Omental fat pad (tissue), 4 donors: ENCODE data around the gene KLK12. TPM values are rescaled to one million over a fixed set of nuclear protein-coding genes. Genes with fewer than 3 reads are reported as not detected.

Experiments
- ATAC-seq: fragments of 150-250 bp; one replicate; pipeline ENCODE4 v1.9.1; 2016; ENCODE audit warnings: mild to moderate bottlenecking, moderate library complexity; ENCODE audit not compliant: low FRiP score
- DNase-seq: peaks from one replicate; pipeline ENCODE4 v3.0.0-alpha.2; 2019; ENCODE audit warnings: low spot score
- CTCF ChIP-seq, 3 donors: fragments of 450-650 bp; IDR thresholded peaks; one replicate each; pipeline ENCODE4 v1.5.1; 2016 to 2017; ENCODE audit warnings: antibody characterized with exemption in 3 of 3, mild to moderate bottlenecking in 3 of 3, moderate library complexity in 2 of 3
- total RNA-seq, 4 donors: library from RNA; depleted of rRNA; stranded (reverse); fragments of >200 nt; gene quantifications; one replicate each; pipeline ENCODE4 v1.1.0, GENCODE V29; 2016

Gene KLK12
- total RNA-seq, 4 donors from 2014 or later, result not detected

- ATAC-seq (no peak), DNase-seq (no peak)
- TF ChIP-seq CTCF (IDR thresholded peaks at IDR 0.05), result no peak
These were observed 15.3 kb downstream of the KLK12 start, which contains the start of gene KLK10 for GRCh38 chr19:51019544-51019925. KLK10 (minus strand) TSS chr19:51019709; CDS start chr19:51019130, 579 bp downstream.

- DNase-seq (no peak), ATAC-seq (peak; percentile 73)
- no peak for TF ChIP-seq CTCF (IDR thresholded peaks at IDR 0.05)
These were observed 15.9 kb downstream of the KLK12 start for GRCh38 chr19:51018745-51019543.

- peak; percentile 57 for ATAC-seq
- DNase-seq, result no peak
These were observed 17.8 kb downstream of the KLK12 start for GRCh38 chr19:51016798-51017683.

GRCh38 chr19:51015691-51016267 lies 19.0 kb downstream of the KLK12 start:
- DNase-seq (no peak), ATAC-seq (no peak)
- no peak for TF ChIP-seq CTCF (IDR thresholded peaks at IDR 0.05)

More at GRCh38 chr19:51016798-51017683, 17.8 kb downstream of the KLK12 start:
- peak in 1 of 3 donors; percentile 70 for TF ChIP-seq CTCF (IDR thresholded peaks at IDR 0.05)

GRCh38 chr19:51014242-51014641 lies 20.6 kb downstream of the KLK12 start:
- no peak for DNase-seq
- no peak for TF ChIP-seq CTCF (IDR thresholded peaks at IDR 0.05)
- ATAC-seq, result no peak

- DNase-seq (no peak), ATAC-seq (no peak)
- no peak for TF ChIP-seq CTCF (IDR thresholded peaks at IDR 0.05)
These were observed 22.1 kb downstream of the KLK12 start for GRCh38 chr19:51012661-51013190.
